Stromal cell of bone marrow (primary cell): ENCODE results near the gene TAAR9.
"Not testable (repeated sequence)": the region's sequence is repeated elsewhere in the genome, so short reads cannot be mapped to it uniquely, and the experiment has no call there.

Source experiments
- DNase-seq: peaks from one replicate; pipeline ENCODE4 v3.0.0-alpha.2; 2012; ENCODE audit warnings: low read depth

Gene TAAR9

DNA sequence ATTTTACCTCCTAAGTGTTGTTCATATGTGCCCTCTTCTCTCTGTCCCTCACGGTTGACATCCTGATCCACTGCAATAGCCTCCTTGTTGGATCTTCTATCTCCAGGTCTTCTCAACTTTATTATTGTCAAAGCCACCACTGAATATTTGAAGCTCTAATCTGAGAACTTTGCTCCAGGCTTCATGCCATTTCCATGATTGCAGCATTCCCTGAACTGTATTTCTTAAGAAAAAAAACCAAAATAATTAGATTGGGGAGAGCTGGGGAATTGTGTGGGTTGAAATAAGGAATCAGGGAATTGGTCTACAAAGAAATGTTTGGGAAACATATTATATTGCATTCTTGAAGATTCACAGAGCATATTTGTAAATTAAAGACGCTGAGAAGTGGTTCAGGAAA is 22.7 kb upstream of the TAAR9 start:
- DNase-seq = no peak

DNA sequence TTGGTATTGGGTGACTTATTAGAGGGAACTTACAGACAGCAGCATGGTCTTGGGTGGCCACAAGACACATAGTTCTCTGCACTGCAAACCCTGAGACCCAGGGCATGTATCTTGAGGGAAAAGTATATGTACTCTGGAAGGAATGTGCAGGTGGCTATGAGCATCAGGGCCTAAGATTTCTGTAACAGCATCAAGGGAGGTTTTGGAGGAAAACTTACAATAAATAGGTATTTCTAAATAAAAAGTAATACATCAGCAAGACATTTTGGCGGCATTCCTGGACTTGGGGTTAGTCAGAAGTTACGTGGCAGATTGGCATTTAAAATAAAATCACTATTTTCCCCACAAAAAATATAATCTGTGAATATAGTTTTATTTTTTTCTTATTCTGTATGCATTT is 17.1 kb upstream of the TAAR9 start:
- peak; percentile 66 for DNase-seq

GRCh38 chr6:132524646-132525045 is 13.4 kb upstream of the TAAR9 start:
- no peak for DNase-seq

GRCh38 chr6:132525866-132526265 is 12.2 kb upstream of the TAAR9 start:
- DNase-seq = no peak

GRCh38 chr6:132526461-132526860 is 11.6 kb upstream of the TAAR9 start:
- DNase-seq = no peak

DNA sequence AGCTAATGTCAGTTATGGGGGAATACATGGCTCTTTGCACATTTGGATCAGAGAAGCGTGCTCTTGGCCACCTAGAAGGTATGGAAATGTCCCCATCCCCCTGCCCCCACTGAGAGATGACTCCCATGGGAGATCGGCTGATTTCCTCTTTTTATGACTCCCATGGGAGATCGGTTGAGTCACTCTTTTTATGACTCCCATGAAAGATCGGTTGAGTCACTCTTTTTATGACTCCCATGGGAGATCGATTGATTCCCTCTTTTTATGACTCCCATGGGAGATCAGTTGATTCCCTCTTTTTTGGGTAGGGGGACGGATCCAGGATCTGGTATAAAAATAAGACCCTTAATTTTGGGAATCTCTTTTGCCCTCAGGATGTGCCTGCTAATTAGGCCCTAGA is 10.3 kb upstream of the TAAR9 start:
- DNase-seq = no peak

DNA sequence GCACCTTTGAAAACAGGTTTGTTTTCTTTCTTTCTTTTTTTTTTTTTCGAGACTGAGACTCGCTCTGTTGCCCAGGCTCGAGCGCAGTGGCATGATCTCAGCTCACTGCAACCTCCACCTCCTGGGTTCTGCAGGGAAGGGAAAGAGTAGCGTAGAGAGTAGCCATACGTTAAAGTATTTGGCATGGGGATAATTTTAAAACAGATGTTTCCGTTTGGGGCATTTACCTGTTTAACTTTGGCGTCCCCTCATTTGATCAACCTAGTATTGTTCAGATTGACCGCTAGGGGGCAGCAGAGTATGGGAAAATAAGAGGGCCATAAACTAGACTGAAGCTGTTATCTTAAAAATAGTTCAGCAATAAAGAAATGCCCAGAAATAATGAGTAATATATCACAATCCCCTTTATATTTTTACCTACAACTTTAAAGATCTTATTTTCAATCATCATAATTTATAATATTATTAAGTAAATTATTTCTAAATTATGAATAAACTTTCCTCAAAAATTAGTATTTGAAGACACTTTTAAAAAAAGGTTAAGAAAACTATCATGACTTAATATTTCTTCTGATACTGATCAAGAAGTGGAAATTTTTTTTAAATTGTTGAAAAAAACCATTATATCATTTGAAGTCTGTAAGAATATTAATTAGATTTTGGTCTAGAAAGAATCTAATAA is 7.6 kb upstream of the TAAR9 start:
- peak; percentile 33 for DNase-seq

DNA sequence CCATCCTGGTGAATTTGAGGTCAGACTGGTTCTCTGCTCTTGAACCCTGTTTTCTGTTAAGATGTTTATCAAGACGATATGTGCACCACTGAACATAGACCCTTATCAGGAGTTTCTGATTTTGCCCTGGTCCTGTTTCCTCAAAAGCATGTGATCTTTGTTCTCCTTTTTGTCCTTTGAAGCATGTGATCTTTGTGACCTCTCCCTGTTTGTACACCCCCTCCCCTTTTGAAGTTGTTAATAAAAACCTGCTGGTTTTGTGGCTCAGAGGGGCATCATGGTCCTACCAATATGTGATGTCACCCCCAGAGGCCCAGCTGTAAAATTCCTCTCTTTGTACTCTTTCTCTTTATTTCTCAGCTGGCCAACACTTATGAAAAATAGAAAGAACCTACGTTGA is 3.5 kb upstream of the TAAR9 start:
- DNase-seq = not testable (repeated sequence)

DNA sequence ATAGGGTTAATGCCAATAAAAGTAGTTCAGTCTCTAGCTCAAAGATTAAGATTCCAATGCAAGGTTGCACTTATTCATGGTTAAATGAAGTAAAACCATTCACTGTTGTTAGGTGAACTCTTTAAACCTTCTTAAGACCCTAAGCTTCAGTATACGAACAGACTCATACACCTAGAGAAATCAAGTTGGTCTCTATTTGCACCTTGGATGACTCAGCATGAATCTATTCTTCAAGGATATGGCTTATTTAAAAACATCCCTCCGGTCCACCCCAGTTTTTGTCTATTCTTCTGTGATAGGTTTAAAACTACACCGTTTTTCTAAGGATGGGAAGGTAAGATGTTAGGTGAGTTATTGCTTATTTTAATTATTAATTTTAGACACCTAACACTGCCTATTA is 932 bp upstream of the TAAR9 start:
- DNase-seq = no peak

DNA sequence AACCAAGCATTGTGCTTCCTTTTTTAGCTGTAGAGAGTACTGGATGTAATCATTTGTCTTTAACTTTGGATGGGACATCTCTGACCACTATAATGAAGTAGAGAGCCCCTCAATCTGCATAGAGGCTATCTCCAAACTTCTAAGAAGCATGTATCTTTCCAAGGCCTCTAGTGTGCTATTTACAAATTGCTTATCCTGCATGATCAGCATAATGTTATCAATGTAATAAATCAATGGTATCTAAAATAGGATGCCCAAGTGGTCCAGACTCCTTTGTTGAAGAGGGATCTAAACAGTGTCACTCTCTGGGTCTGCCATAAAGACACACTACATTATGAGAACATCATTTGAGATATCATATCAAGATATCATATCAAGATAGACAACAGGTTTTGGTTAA is 6.7 kb downstream of the TAAR9 start:
- DNase-seq = no peak

DNA sequence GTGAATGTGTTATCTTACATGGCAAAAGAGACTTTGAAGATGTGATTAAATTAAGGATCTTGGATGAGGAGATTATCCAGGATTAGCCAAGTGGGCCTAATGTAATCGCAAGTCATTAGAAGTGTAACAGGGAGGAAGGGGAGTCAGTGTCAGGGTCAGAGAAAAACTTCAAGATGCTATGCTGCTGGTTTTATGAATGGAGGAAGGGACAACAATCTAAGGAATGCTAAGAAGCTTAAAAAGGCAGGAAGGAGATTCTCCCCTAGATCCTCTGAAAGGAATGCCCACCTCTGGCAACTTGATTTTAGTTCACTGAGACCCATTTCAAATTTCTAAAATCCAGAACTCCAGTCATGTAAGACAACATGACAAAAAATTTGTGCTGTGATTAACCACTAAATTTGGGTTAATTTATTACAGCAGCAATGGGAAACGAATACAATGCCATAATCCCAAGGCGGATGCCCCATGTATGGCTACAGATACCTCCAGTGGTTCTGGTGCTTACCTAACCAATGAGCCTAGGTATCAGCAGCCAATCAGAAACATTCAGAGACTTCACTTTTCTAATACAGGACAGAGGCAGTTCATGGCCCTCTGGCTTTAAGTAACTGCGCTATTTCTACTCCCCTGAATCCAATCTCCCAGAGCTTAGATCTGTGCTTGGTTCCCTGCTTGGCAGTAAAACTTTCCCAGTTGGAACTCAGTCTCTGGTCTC is 10.8 kb downstream of the TAAR9 start:
- no peak for DNase-seq

DNA sequence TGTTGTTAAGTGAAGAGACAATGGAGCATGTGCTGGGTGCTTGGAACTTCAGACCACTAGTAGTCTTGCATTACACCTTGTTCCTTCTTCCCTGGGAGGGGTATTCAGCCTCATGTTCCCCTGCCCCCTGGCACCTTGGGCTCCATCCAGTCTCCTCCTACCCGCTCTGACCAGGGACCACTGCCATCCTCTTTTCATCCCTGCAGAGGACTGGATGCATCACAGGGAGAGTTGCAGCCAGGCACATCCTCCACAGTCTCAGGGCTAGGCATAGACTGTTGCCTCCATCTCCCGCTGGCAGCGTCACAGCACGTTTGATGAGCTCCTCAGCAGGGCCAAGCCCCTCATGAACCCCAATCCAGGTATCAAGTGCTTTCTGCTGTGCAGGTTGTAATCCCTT is 13.1 kb downstream of the TAAR9 start:
- DNase-seq = no peak

GRCh38 chr6:132552372-132552771 is 14.3 kb downstream of the TAAR9 start, which contains the start of gene TAAR8:
TSS of gene TAAR8 (plus strand) at chr6:132552672. CDS start at chr6:132552693, 21 bp downstream.
- no peak for DNase-seq

DNA sequence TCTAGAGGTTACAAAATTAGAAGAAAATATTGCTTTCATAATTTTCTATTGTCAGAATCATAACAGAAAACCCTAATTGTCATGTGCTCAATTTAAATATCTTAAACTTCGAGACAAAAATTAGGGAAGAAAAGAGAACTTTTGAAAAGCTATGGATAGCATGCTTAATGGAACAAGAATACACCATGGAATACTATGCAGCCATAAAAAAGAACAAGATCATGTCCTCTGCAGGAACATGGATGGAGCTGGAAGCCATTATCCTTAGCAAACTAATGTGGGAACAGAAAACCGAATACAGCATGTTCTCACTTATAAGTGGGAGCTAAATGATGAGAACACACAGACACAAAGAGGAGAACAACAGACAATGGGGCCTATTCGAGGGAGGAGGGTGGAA is 22.0 kb downstream of the TAAR9 start:
- not testable (repeated sequence) for DNase-seq

GRCh38 chr6:132566404-132566803 is 28.3 kb downstream of the TAAR9 start:
- DNase-seq = no peak

DNA sequence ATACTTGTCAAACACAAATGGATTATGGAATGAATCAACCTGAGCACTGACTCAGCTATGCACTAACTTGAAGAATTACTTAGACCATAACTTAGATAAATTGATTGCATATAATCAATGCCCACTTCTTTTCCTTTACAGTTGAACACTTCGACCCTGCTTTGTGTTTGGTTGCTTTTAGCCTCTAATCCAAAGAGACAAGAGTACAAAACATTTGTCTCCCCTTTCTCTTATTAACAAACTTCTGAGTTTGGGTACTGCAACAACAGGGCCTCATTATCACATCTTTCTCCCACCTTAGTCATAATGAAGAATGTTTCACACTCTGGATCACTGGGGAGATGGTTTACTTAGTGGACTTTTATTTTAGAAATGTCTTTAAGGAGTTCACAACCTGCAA is 29.5 kb downstream of the TAAR9 start:
- DNase-seq = no peak

GRCh38 chr6:132568611-132569010 is 30.5 kb downstream of the TAAR9 start:
- DNase-seq = no peak

GRCh38 chr6:132569170-132569569 is 31.1 kb downstream of the TAAR9 start:
- DNase-seq = no peak

GRCh38 chr6:132570221-132570777 is 32.2 kb downstream of the TAAR9 start, which contains the start of gene TAAR6:
TSS of gene TAAR6 (plus strand) at chr6:132570322. CDS start at chr6:132570322, 0 bp downstream.
- DNase-seq = no peak

- no peak for DNase-seq
Measured at GRCh38 chr6:132571774-132572173, 33.7 kb downstream of the TAAR9 start.

GRCh38 chr6:132584698-132585097 is 46.6 kb downstream of the TAAR9 start:
- no peak for DNase-seq

- DNase-seq = no peak
Measured at GRCh38 chr6:132587424-132587823, 49.3 kb downstream of the TAAR9 start.
